Activated T-cell treated with anti-CD3 and anti-CD28 coated beads, Interleukin-2, amount 50 U/mL, for 24 hours (primary cell): ENCODE measurements around the gene ANK3.
A peak's percentile ranks its signal among the peaks of the same experiment; 100 is the strongest.

ENCODE experiments used
- DNase-seq: peaks from one replicate; pipeline ENCODE4 v3.0.0-alpha.2; 2020
- H3K27ac Mint-ChIP-seq: 2 replicates; pipeline ENCODE4 v1.8.0; 2020; ENCODE audit warnings: mild to moderate bottlenecking, mixed read lengths
- H3K27me3 Mint-ChIP-seq: 2 replicates; pipeline ENCODE4 v1.8.0; 2020; ENCODE audit warnings: mixed read lengths
- H3K36me3 Mint-ChIP-seq: 2 replicates; pipeline ENCODE4 v1.8.0; 2020; ENCODE audit warnings: low read depth, mixed read lengths
- H3K4me1 Mint-ChIP-seq: 2 replicates; pipeline ENCODE4 v1.8.0; 2020; ENCODE audit warnings: low read depth, mixed read lengths
- H3K4me3 Mint-ChIP-seq: 2 replicates; pipeline ENCODE4 v1.8.0; 2020; ENCODE audit warnings: mild to moderate bottlenecking, moderate library complexity, mixed read lengths
- H3K9me3 Mint-ChIP-seq: 2 replicates; pipeline ENCODE4 v1.8.0; 2020; ENCODE audit warnings: mixed read lengths

Gene ANK3

DNA sequence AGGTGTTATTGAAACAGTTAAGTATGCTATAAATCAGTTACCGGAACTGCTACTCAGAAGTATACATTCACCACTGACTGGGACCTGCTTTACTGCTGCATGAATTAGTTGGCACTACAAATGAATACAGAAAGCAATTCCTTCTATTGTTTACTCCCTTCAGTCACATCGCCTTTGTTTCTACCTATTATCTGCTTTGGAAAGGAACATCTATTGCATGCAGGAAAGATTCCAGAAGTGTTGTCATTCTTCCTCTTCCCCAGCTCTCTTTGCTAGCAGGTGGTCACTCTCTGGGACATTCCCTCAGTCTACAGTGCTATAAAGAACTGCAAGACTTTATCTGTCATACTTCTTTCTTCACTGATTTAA, 131.3 kb downstream of the ANK3 start:
- H3K9me3 Mint-ChIP-seq, result no peaks in the 10 kb centered on the region
- peaks cover 2% of the 10 kb centered on the region for H3K4me1 Mint-ChIP-seq
- peaks cover 48% of the 10 kb centered on the region for H3K36me3 Mint-ChIP-seq
- H3K27me3 Mint-ChIP-seq, result no peaks in the 10 kb centered on the region
- no peak for DNase-seq
- H3K4me3 Mint-ChIP-seq, result no peak overlapping the region
- H3K27ac Mint-ChIP-seq, result no peak overlapping the region

DNA sequence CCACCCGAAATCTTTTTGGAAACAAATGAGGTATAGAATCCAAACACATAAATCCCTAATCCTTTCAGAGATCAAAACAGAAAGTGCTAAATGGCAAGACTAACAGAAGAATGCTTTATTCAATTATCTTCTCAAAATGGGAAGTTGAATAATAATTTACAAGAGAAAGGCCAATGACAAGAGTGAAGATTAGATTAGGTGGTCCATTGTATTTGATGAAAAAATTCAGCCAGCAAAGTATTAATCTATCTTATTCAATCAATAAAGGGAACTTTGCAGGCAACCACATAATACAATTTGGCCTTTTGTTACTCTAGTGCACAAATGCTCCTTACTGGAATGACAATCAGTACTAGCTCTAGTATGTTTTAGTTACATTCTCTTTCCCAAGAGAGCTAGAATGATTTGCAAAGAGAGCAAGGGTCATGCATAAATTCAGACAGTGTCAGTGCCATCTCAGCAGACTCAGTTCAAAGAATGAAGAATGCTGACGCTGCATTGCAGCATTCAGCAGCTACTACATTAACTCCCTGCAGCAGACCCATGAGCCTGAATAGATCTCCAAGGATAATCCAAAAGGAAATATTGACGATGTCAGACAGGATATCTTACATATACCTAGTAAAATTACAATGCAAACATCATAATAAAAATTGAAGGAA, 131.8 kb downstream of the ANK3 start:
- H3K27me3 Mint-ChIP-seq, result no peaks in the 10 kb centered on the region
- no peak for DNase-seq
- H3K4me3 Mint-ChIP-seq, result no peak overlapping the region
- no peaks in the 10 kb centered on the region for H3K9me3 Mint-ChIP-seq
- no peak overlapping the region for H3K27ac Mint-ChIP-seq
- H3K4me1 Mint-ChIP-seq, result peaks cover 2% of the 10 kb centered on the region
- peaks cover 44% of the 10 kb centered on the region for H3K36me3 Mint-ChIP-seq

GRCh38 chr10:60254776-60255175, 134.9 kb downstream of the ANK3 start:
- H3K27me3 Mint-ChIP-seq, result no peaks in the 10 kb centered on the region
- H3K27ac Mint-ChIP-seq, result no peak overlapping the region
- H3K4me3 Mint-ChIP-seq, result no peak overlapping the region
- no peaks in the 10 kb centered on the region for H3K4me1 Mint-ChIP-seq
- DNase-seq, result no peak
- peaks cover 20% of the 10 kb centered on the region for H3K36me3 Mint-ChIP-seq
- no peaks in the 10 kb centered on the region for H3K9me3 Mint-ChIP-seq

DNA sequence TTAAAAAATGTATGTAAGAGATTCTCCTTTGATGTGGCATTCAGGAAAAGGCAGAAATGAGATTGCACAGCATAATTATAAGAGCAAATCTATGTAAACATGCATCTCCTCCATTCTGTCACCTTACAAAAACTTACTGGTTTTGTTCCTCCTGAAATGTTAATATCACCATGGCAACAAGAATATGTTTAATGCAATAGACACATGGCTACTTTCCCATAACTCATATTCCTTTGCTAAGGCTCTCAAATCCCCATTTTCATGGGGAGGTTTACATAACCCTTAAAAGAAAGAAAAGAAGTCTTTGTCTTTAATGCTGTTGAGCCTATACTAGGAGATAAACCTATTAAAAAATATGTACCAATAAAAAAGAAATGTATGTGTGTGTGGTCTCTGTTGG, 136.2 kb downstream of the ANK3 start:
- Mint-ChIP-seq H3K9me3 (no peaks in the 10 kb centered on the region), H3K4me1 (no peaks in the 10 kb centered on the region), H3K27ac (no peak overlapping the region), H3K36me3 (peaks cover 17% of the 10 kb centered on the region), H3K27me3 (no peaks in the 10 kb centered on the region), H3K4me3 (no peak overlapping the region)
- no peak for DNase-seq

GRCh38 chr10:60252688-60253087, 137.0 kb downstream of the ANK3 start:
- H3K4me3 Mint-ChIP-seq, result no peak overlapping the region
- H3K9me3 Mint-ChIP-seq, result no peaks in the 10 kb centered on the region
- no peak overlapping the region for H3K27ac Mint-ChIP-seq
- no peaks in the 10 kb centered on the region for H3K27me3 Mint-ChIP-seq
- H3K4me1 Mint-ChIP-seq, result no peaks in the 10 kb centered on the region
- peaks cover 19% of the 10 kb centered on the region for H3K36me3 Mint-ChIP-seq
- no peak for DNase-seq

DNA sequence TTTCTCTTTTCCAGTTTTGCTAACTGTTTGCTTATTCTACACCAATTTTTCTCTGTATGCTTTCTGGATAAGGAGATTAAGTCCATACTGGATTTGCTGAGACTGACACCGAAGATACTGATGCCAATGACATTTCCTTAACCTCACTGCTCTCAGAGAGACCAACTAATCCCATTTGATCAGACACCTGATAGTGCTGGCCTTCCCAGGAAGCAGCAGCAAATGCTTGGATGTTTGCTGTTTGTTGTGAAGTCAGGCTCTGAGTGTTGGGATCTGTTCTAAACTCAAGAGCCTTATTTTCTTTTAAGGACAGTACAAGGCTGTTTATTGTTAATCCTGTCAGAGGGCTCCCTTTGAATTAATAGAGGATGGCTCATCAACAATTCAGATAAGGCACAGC, 143.3 kb downstream of the ANK3 start:
- H3K4me1 Mint-ChIP-seq, result no peaks in the 10 kb centered on the region
- H3K4me3 Mint-ChIP-seq, result no peak overlapping the region
- H3K27me3 Mint-ChIP-seq, result no peaks in the 10 kb centered on the region
- no peaks in the 10 kb centered on the region for H3K9me3 Mint-ChIP-seq
- H3K27ac Mint-ChIP-seq, result no peak overlapping the region
- no peak for DNase-seq
- peaks cover 7% of the 10 kb centered on the region for H3K36me3 Mint-ChIP-seq

- Mint-ChIP-seq H3K27me3 (no peaks in the 10 kb centered on the region), H3K27ac (peak overlapping the region; percentile 3), H3K4me1 (peaks cover 34% of the 10 kb centered on the region), H3K36me3 (peaks cover 6% of the 10 kb centered on the region), H3K4me3 (no peak overlapping the region), H3K9me3 (no peaks in the 10 kb centered on the region)
- no peak for DNase-seq
Observed at GRCh38 chr10:60239228-60239627, 150.4 kb downstream of the ANK3 start.

- peaks cover 36% of the 10 kb centered on the region for H3K4me1 Mint-ChIP-seq
- no peaks in the 10 kb centered on the region for H3K9me3 Mint-ChIP-seq
- H3K27me3 Mint-ChIP-seq, result no peaks in the 10 kb centered on the region
- no peak for DNase-seq
- no peak overlapping the region for H3K4me3 Mint-ChIP-seq
- peaks cover 10% of the 10 kb centered on the region for H3K36me3 Mint-ChIP-seq
- peak overlapping the region; percentile 83 for H3K27ac Mint-ChIP-seq
Observed at GRCh38 chr10:60238759-60239100, 150.9 kb downstream of the ANK3 start.

DNA sequence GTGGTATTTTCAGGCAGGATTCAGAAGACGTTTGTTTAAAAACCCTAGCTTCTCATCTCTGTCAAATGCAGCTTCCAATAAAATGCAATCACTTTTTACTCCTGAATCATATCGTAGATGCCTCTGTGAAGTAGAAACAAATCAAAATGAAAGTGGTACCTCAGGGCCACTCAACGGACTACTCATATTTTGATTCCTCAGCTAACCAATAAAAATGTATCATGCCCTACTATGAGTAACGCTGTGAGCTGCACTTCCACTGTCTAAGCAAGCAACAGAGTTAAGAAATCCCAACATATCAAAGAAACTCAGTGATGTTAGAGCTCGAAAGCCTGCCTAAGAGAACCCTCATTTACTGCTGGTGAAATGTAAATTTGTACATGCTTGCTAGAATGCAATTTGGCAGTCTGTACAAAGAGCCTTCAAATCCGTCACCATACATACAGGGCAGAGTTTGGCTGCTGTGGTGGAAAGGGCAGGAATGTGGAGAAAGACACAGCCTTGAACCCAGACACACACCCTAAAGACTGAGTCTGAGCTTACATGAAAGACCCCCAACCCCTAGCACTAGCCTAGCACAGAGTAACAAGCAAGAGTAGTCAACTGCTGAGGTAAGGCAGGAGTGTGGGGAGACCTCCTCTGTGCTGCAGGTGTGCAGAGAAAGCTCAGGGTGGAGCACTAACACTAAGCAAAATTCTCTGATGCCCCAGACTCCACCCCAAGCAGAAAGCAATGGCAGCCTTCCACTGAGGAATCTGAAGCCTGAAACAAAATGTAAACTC, 151.5 kb downstream of the ANK3 start:
- peak overlapping the region; percentile 83 for H3K27ac Mint-ChIP-seq
- no peaks in the 10 kb centered on the region for H3K9me3 Mint-ChIP-seq
- DNase-seq, result no peak
- peak overlapping the region; percentile 59 for H3K4me3 Mint-ChIP-seq
- H3K27me3 Mint-ChIP-seq, result no peaks in the 10 kb centered on the region
- H3K36me3 Mint-ChIP-seq, result peaks cover 12% of the 10 kb centered on the region
- H3K4me1 Mint-ChIP-seq, result peaks cover 36% of the 10 kb centered on the region

- no peaks in the 10 kb centered on the region for H3K9me3 Mint-ChIP-seq
- peaks cover 17% of the 10 kb centered on the region for H3K36me3 Mint-ChIP-seq
- no peaks in the 10 kb centered on the region for H3K27me3 Mint-ChIP-seq
- DNase-seq, result no peak
- peaks cover 36% of the 10 kb centered on the region for H3K4me1 Mint-ChIP-seq
- H3K27ac Mint-ChIP-seq, result peak overlapping the region; percentile 83
- H3K4me3 Mint-ChIP-seq, result peak overlapping the region; percentile 57
Observed at GRCh38 chr10:60236869-60237524, 152.7 kb downstream of the ANK3 start.

DNA sequence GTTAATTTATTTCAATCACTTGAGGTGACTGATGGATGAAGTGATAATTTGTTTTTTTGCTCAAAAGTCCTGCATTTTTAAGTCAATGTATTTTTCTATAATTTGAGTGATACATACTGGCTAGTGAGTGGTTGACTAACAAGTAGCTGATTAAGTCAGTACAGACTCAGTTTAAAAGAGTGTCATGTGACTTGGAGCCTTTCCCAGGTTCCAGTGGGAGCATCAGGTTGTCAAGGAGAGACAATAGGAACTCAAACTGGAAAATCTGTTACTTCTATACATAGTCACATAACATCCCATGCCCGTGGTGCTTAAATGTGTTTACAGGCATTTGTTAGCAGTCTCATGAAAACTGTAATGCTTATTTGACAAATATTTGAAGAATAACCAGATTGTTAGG, 154.7 kb downstream of the ANK3 start:
- Mint-ChIP-seq H3K36me3 (peaks cover 22% of the 10 kb centered on the region), H3K4me3 (no peak overlapping the region), H3K27ac (no peak overlapping the region), H3K27me3 (no peaks in the 10 kb centered on the region), H3K4me1 (peaks cover 38% of the 10 kb centered on the region), H3K9me3 (no peaks in the 10 kb centered on the region)
- no peak for DNase-seq

DNA sequence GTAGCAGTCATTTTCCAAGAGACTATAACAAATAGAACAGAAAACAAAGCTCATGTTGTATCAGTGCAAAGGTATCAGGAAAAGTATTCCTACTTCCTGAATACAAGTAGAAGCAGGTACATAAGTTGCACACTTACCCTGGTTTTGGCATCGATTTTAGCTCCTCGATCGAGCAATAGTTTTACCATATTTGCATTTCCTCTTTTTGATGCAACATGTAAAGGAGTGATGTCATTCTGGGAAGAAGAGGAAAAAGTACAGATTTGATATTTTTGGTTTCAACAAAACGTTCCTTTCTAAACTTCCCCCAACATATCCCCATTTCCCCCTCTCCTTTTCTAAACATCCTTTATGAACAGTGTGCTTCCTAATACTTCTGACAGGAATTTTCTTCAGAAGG, 155.1 kb downstream of the ANK3 start:
- Mint-ChIP-seq H3K4me3 (no peak overlapping the region), H3K4me1 (peaks cover 37% of the 10 kb centered on the region), H3K27ac (no peak overlapping the region), H3K36me3 (peaks cover 24% of the 10 kb centered on the region), H3K27me3 (no peaks in the 10 kb centered on the region), H3K9me3 (no peaks in the 10 kb centered on the region)
- no peak for DNase-seq

GRCh38 chr10:60230892-60231291, 158.8 kb downstream of the ANK3 start:
- Mint-ChIP-seq H3K4me1 (peaks cover 6% of the 10 kb centered on the region), H3K27ac (no peak overlapping the region), H3K9me3 (no peaks in the 10 kb centered on the region), H3K27me3 (no peaks in the 10 kb centered on the region), H3K36me3 (peaks cover 25% of the 10 kb centered on the region), H3K4me3 (no peak overlapping the region)
- DNase-seq, result no peak

DNA sequence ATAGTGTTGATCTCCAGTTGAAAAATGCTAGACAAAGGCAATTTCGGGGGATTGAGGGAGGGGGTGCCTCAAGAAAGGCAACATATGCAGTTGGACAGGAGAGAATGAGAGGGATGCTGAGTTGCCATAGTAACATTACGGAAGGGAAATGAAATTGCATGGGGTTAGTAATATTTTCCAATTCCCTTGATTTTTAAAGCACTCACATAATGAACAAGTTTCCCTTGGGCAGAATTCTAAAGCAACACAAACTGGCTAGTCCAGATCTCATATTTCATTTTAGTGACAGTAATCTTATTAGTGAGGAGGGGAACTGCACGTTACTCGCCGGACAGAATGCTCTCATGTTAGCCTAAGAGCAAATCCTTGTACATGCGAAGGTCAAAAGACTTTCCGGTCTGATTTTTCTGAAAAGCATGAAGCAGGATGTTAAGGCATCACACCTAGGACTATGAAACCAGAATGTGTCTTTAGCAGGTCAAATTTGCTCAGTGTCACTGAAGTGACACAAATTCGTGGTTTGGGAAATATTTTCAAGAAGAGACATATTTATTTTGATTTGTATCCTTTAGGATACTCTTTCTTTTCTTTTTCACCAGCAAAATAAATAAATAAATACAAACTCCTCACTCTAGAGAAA, 165.5 kb downstream of the ANK3 start:
- no peaks in the 10 kb centered on the region for H3K4me1 Mint-ChIP-seq
- H3K4me3 Mint-ChIP-seq, result no peak overlapping the region
- DNase-seq, result no peak
- H3K9me3 Mint-ChIP-seq, result no peaks in the 10 kb centered on the region
- no peak overlapping the region for H3K27ac Mint-ChIP-seq
- H3K27me3 Mint-ChIP-seq, result no peaks in the 10 kb centered on the region
- peaks cover 11% of the 10 kb centered on the region for H3K36me3 Mint-ChIP-seq

GRCh38 chr10:60222047-60222446, 167.6 kb downstream of the ANK3 start:
- H3K4me3 Mint-ChIP-seq, result no peak overlapping the region
- no peak for DNase-seq
- peaks cover 3% of the 10 kb centered on the region for H3K4me1 Mint-ChIP-seq
- peaks cover 4% of the 10 kb centered on the region for H3K9me3 Mint-ChIP-seq
- no peak overlapping the region for H3K27ac Mint-ChIP-seq
- no peaks in the 10 kb centered on the region for H3K27me3 Mint-ChIP-seq
- peaks cover 14% of the 10 kb centered on the region for H3K36me3 Mint-ChIP-seq
